K562 (cell line): ENCODE results near the gene BTBD16. TPM values are rescaled to one million over a fixed set of nuclear protein-coding genes. Genes with fewer than 3 reads are reported as not detected.

ENCODE experiments used
- ATAC-seq: fragments of 200-7000 bp; cut with Tn5 transposase; 3 replicates; pipeline ENCODE4 v1.9.1; 2020; ENCODE audit warnings: moderate library complexity
- BruUV-seq: library from RNA; stranded (reverse); fragments of 400-500 nt; replicated peaks from 2 replicates; lab custom pipeline; 2021; lab: Mats Ljungman, UMichigan
- CTCF ChIA-PET: fragments of 300-600 bp; formaldehyde crosslinking; extraction: SDS; loops from one replicate; lab custom pipeline; 2021; ENCODE audit warnings: low intra/inter-chr PET ratio; lab: Yijun Ruan, JAX
- POLR2A ChIA-PET: fragments of 300-600, 350-650 bp; sonication (Branson Sonifier 250); formaldehyde crosslinking; extraction: SDS; loops from one replicate; lab custom pipeline; 2021; ENCODE audit warnings: antibody characterized with exemption, inconsistent platforms; lab: Yijun Ruan, JAX
- DNase-seq, 4 experiments: peaks; one replicate each; pipeline versions ENCODE4 v3.0.0 to v3.0.0-alpha.2; 2011 to 2018; ENCODE audit warnings: low spot score in 3 of 4, mixed read lengths in 3 of 4; ENCODE audit errors: extremely low read depth in 1 of 4
- FAIRE-seq: peaks from 2 replicates; lab custom pipeline; 2011; peaks lifted over from hg19 to GRCh38; lab: Jason Lieb, UNC
- H2AFZ ChIP-seq: 2 replicates; pipeline ENCODE4 v1.6.0; 2011; ENCODE audit warnings: low read depth, low read length, control low read depth, inconsistent platforms
- H3K27ac ChIP-seq: fragments of 200-600 bp; 3 replicates; pipeline ENCODE4 v1.8.0; 2011; ENCODE audit warnings: low read depth, mild to moderate bottlenecking, control low read depth, inconsistent platforms, low read length, moderate library complexity, mixed read lengths; ENCODE audit errors: extremely low read depth
- H3K27me3 ChIP-seq, 2 experiments: fragments of 300-600 bp in 1 of 2; 2 replicates in 1 of 2; 3 replicates in 1 of 2; pipeline versions ENCODE4 v1.6.0 to v1.8.0; 2011; ENCODE audit warnings: inconsistent platforms in 2 of 2, low read length in 2 of 2, mild to moderate bottlenecking in 1 of 2, mixed read lengths in 1 of 2, moderate library complexity in 1 of 2; ENCODE audit not compliant: control insufficient read depth in 2 of 2, insufficient read depth in 2 of 2
- H3K36me3 ChIP-seq: fragments of 300-600 bp; 3 replicates; pipeline ENCODE4 v1.8.0; 2011; ENCODE audit warnings: mild to moderate bottlenecking, low read length, inconsistent platforms; ENCODE audit not compliant: control insufficient read depth, insufficient read depth
- H3K4me1 ChIP-seq, 2 experiments: fragments of 200-600 bp in 1 of 2; replicated peaks in 1 of 2; 2 replicates in 1 of 2; 3 replicates in 1 of 2; pipeline versions ENCODE4 v1.5.1 to v1.8.0; 2011; ENCODE audit warnings: inconsistent platforms in 2 of 2, low read length in 2 of 2, mild to moderate bottlenecking in 1 of 2, mixed read lengths in 1 of 2, moderate library complexity in 1 of 2; ENCODE audit not compliant: control insufficient read depth in 2 of 2, insufficient read depth in 2 of 2
- H3K4me2 ChIP-seq: 2 replicates; pipeline ENCODE4 v1.6.1; 2011; ENCODE audit warnings: low read length, control low read depth, inconsistent platforms, mixed read lengths; ENCODE audit not compliant: insufficient read depth
- H3K4me3 ChIP-seq: fragments of 200-600 bp; sonication (generic), shearing (Covaris generic); 2 replicates; pipeline ENCODE4 v1.5.1; 2016; ENCODE audit warnings: control low read depth, inconsistent platforms
- H3K79me2 ChIP-seq: fragments of 200-600 bp; 3 replicates; pipeline ENCODE4 v1.8.0; 2011; ENCODE audit warnings: low read length, inconsistent platforms; ENCODE audit not compliant: control insufficient read depth, insufficient read depth
- H3K9ac ChIP-seq, 2 experiments: 2 replicates each; pipeline versions ENCODE4 v1.6.0 to v1.6.1; 2011; ENCODE audit warnings: low read depth in 2 of 2, low read length in 2 of 2, control low read depth in 1 of 2, inconsistent platforms in 1 of 2, mild to moderate bottlenecking in 1 of 2, mixed read lengths in 1 of 2; ENCODE audit not compliant: insufficient read depth in 1 of 2
- H3K9me1 ChIP-seq: one replicate; pipeline ENCODE4 v1.6.0; 2011; ENCODE audit warnings: inconsistent platforms, mild to moderate bottlenecking, low read length, moderate library complexity; ENCODE audit not compliant: control insufficient read depth, insufficient read depth
- H3K9me3 ChIP-seq: replicated peaks from 2 replicates; pipeline ENCODE4 v1.5.1; 2011; ENCODE audit warnings: low read depth, low read length, inconsistent platforms; ENCODE audit not compliant: control insufficient read depth, insufficient read depth
- H4K20me1 ChIP-seq: replicated peaks from 2 replicates; pipeline ENCODE4 v1.6.1; 2011; ENCODE audit warnings: low read length, inconsistent platforms, mixed read lengths; ENCODE audit not compliant: control insufficient read depth, insufficient read depth
- ATF6 ChIP-seq: sonication (generic); formaldehyde crosslinking; IDR thresholded peaks from 2 replicates; pipeline ENCODE4 v1.4.0; 2020; ENCODE audit warnings: mild to moderate bottlenecking, missing genetic modification reagents
- BACH1 ChIP-seq: fragments of 200-800 bp; sonication (Bioruptor generic); IDR thresholded peaks from 2 replicates; pipeline ENCODE4 v1.6.1; 2016; ENCODE audit warnings: missing genetic modification characterization, missing compliant biosample characterization
- FIP1L1 ChIP-seq: fragments of 200-400 bp; formaldehyde crosslinking; IDR thresholded peaks from 2 replicates; pipeline ENCODE4 v1.6.1; 2018; ENCODE audit warnings: mild to moderate bottlenecking, low read depth, low read length; ENCODE audit not compliant: poor library complexity, severe bottlenecking
- HDAC2 ChIP-seq: fragments of 450-650 bp; IDR thresholded peaks from 2 replicates; pipeline ENCODE4 v1.6.1; 2016; ENCODE audit warnings: mild to moderate bottlenecking
- JUND ChIP-seq, 2 experiments: IDR thresholded peaks; 2 replicates in 1 of 2; 3 replicates in 1 of 2; pipeline ENCODE4 v1.6.1; 2011; ENCODE audit warnings: borderline replicate concordance in 2 of 2, low read depth in 2 of 2, low read length in 2 of 2, improper control_type of control experiment in 1 of 2, missing biosample characterization in 1 of 2, missing genetic modification characterization in 1 of 2, missing genetic modification reagents in 1 of 2
- KHSRP ChIP-seq: fragments of 450-650 bp; IDR thresholded peaks from 2 replicates; pipeline ENCODE4 v1.6.1; 2017
- MAX ChIP-seq: sonication (generic); formaldehyde crosslinking; IDR thresholded peaks from 2 replicates; pipeline ENCODE4 v1.9.0; 2022; ENCODE audit warnings: mild to moderate bottlenecking, missing genetic modification reagents
- NCOA6 ChIP-seq: fragments of 450-650 bp; IDR thresholded peaks from 2 replicates; pipeline ENCODE4 v1.6.1; 2017; ENCODE audit warnings: mild to moderate bottlenecking
- RBM25 ChIP-seq: fragments of 200-400 bp; formaldehyde crosslinking; IDR thresholded peaks from 2 replicates; pipeline ENCODE4 v1.6.1; 2018; ENCODE audit warnings: low read length, low read depth, moderate library complexity; ENCODE audit not compliant: severe bottlenecking
- TAF1 ChIP-seq: IDR thresholded peaks from 2 replicates; pipeline ENCODE4 v1.6.1; 2011; ENCODE audit warnings: mild to moderate bottlenecking, low read length, moderate library complexity; ENCODE audit not compliant: insufficient read depth, control insufficient read depth, severe bottlenecking; ENCODE audit errors: extremely low read depth
- ZFP1 ChIP-seq: fragments of 450-650 bp; formaldehyde crosslinking; IDR thresholded peaks from 2 replicates; pipeline ENCODE4 v1.4.0; 2020; ENCODE audit warnings: mild to moderate bottlenecking, mixed read lengths
- ZNF280B ChIP-seq: fragments of 250-450 bp; sonication (Bioruptor Pico); IDR thresholded peaks from 2 replicates; pipeline ENCODE4 v1.5.1; 2021; ENCODE audit warnings: mild to moderate bottlenecking
- ZNF408 ChIP-seq: fragments of 250-450 bp; sonication (Bioruptor Pico); IDR thresholded peaks from 2 replicates; pipeline ENCODE4 v1.4.0; 2020; ENCODE audit warnings: low read depth, mild to moderate bottlenecking, moderate library complexity
- ZNF586 ChIP-seq: fragments of 450-650 bp; formaldehyde crosslinking; conservative IDR thresholded peaks from 2 replicates; pipeline ENCODE4 v1.4.0; 2020; ENCODE audit warnings: mild to moderate bottlenecking, moderate library complexity
- ZNF699 ChIP-seq: fragments of 250-450 bp; sonication (Bioruptor Pico); IDR thresholded peaks from 2 replicates; pipeline ENCODE4 v1.8.0; 2021; ENCODE audit warnings: mild to moderate bottlenecking, moderate library complexity; ENCODE audit not compliant: insufficient replicate concordance
- WGBS: fragments of 100-300 bp; shearing (Covaris generic); methylation state at CpG from one replicate; pipeline ENCODE4 v1.1.6; 2016; ENCODE audit warnings: low coverage, mixed read lengths; ENCODE audit not compliant: insufficient coverage; ENCODE audit errors: missing lambda C conversion rate; 5-methylcytosine and 5-hydroxymethylcytosine counted together
- in situ Hi-C: fragments of 300-500 bp; cut with MboI; formaldehyde crosslinking; loops from 4 replicates; pipeline ENCODE4 v1.15.0; 2018; ENCODE audit warnings: inconsistent platforms, mixed read lengths
- intact Hi-C: fragments of 100-400 bp; cut with micrococcal nuclease; formaldehyde crosslinking; loops from 2 replicates; pipeline ENCODE4 v1.14.2; 2022
- polyA plus RNA-seq, 8 experiments: library from polyadenylated mRNA; depleted of rRNA in 4 of 8; stranded (reverse) in 5 of 8; unstranded in 3 of 8; fragments of >200 nt; fragmentation: Nextera tagmentation in 2 of 8; fragmentation: Illumina TruSeq in 1 of 8; extraction: Ambion mirVana in 2 of 8; extraction: Trizol in 1 of 8; gene quantifications; 2 replicates each; pipeline versions ENCODE4 v1.2.1 to v1.2.3, GENCODE V29; 2011 to 2014; ENCODE audit warnings: inconsistent platforms in 1 of 8, missing spikeins in 1 of 8
- total RNA-seq, 7 experiments: library from RNA; depleted of rRNA in 6 of 7; stranded (reverse); fragments of >200 nt in 6 of 7; fragmentation: Illumina TruSeq in 2 of 7; extraction: Trizol in 2 of 7; gene quantifications; 2 replicates each; pipeline versions ENCODE4 v1.2.1 to v1.2.3, GENCODE V29; 2011 to 2021; ENCODE audit warnings: low replicate concordance in 1 of 7

Gene BTBD16
- total and polyA plus RNA-seq, 9 of the 15 experiments (the other 6 are each of a cell fraction or from before 2014, with no cell fraction given) = 0.11 TPM; not detected in 8

DNA sequence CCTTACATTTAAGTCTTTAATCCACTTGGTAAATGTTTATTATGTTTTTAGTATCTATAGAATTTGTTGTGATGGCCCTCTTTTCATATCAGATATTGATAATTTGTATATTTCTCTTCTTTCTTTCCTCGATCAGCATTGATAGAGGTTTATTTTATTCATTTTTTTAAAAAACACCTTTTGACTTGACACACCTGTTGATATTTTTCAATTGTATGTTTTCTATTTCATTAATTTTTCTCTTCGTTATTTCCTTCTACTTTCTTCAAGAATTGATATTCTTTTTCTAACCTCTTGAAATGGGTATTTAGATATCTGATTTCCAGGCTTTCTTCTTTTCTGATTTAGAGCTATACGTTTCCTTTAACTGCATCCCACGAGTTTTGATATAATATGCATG lies 50.9 kb downstream of the BTBD16 start:
- H3K9ac ChIP-seq = no peak overlapping the region
- no peak overlapping the region for H3K4me3 ChIP-seq
- no peak for DNase-seq
- no peak for FAIRE-seq
- no peak overlapping the region for H3K27ac ChIP-seq
- no TSS peak for BruUV-seq
- in situ Hi-C loops = no loop called here
- POLR2A ChIA-PET = interaction anchor here (1.5 kb wide), 1 partner anchor 10 kb away, joined by 6 read pairs; no protein-coding TSS in a partner anchor
- WGBS = 3% methylated on average over 4 of the region's 4 CpGs
- intact Hi-C loops = no loop called here
- no peak for ATAC-seq
- H3K9me1 ChIP-seq = no peaks in the 10 kb centered on the region
- H3K27me3 ChIP-seq = no peaks in the 10 kb centered on the region; a peak in 1 of 5 replicates
- no peak overlapping the region for H3K4me2 ChIP-seq
- TF ChIP-seq MAX (no peak), ZNF586 (CRISPR knock-in tag) (no peak), TAF1 (no peak), BACH1 (tag) (no peak), ZNF280B (no peak), HDAC2 (no peak), JUND (IDR thresholded peaks at IDR 0.05; ENCODE audit: borderline replicate concordance, low read depth, low read length) (no peak), JUND (tag; IDR thresholded peaks at IDR 0.05; ENCODE audit: borderline replicate concordance, low read depth, low read length) (no peak), KHSRP (no peak), NCOA6 (no peak), ZNF408 (no peak), ATF6 (CRISPR knock-in tag) (no peak), ZFP1 (CRISPR knock-in tag) (no peak), ZNF699 (CRISPR knock-in tag) (no peak), FIP1L1 (no peak), RBM25 (no peak)
- no peaks in the 10 kb centered on the region for H3K9me3 ChIP-seq
- no peaks in the 10 kb centered on the region for H3K36me3 ChIP-seq
- CTCF ChIA-PET = no interaction called here
- no peak overlapping the region for H2AFZ ChIP-seq
- H3K4me1 ChIP-seq = no peaks in the 10 kb centered on the region
- no peaks in the 10 kb centered on the region for H4K20me1 ChIP-seq
- H3K79me2 ChIP-seq = no peaks in the 10 kb centered on the region
